ENCODE results near the gene CYSTM1. TPM values are rescaled to one million over a fixed set of nuclear protein-coding genes. Genes with fewer than 3 reads are reported as not detected.
A peak's percentile ranks its signal among the peaks of the same experiment; 100 is the strongest.

CYSTM1 gene
- total and polyA plus RNA-seq, 3 experiments from 2014 or later: 11.1 to 17.3 (median 13.9) TPM

- Histone ChIP-seq H3K4me1 (ENCODE audit: insufficient read depth, low read length) (peaks cover 7% of the 10 kb centered on the region), H3K36me3 (ENCODE audit: insufficient read depth, low read length) (no peaks in the 10 kb centered on the region), H3K27ac (ENCODE audit: low read depth, low read length) (no peak overlapping the region), H3K27me3 (ENCODE audit: insufficient read depth, low read length, poor library complexity, severe bottlenecking) (no peaks in the 10 kb centered on the region), H3K4me3 (ENCODE audit: low read length) (no peak overlapping the region), H3K9me3 (ENCODE audit: low read length) (no peaks in the 10 kb centered on the region)
- no peak overlapping the region for H3K4me3 Mint-ChIP-seq
- no peaks in the 10 kb centered on the region for H3K27me3 Mint-ChIP-seq
- POLR2A ChIA-PET: no interaction called here
- peaks cover 0 to 15% (median 4%) of the 10 kb centered on the region in 3 donors for H3K36me3 Mint-ChIP-seq
- peaks cover 24 to 51% (median 48%) of the 10 kb centered on the region in 3 donors for H3K4me1 Mint-ChIP-seq
- H3K27ac Mint-ChIP-seq: no peak overlapping the region
- CTCF ChIA-PET: no interaction called here
- no peaks in the 10 kb centered on the region for H3K9me3 Mint-ChIP-seq
- no peak for DNase-seq
Measured at GRCh38 chr5:140287801-140288521, 113.0 kb downstream of the CYSTM1 start.

- Histone ChIP-seq H3K4me3 (ENCODE audit: low read length) (no peak overlapping the region), H3K36me3 (ENCODE audit: insufficient read depth, low read length) (peaks cover 5% of the 10 kb centered on the region), H3K9me3 (ENCODE audit: low read length) (no peaks in the 10 kb centered on the region), H3K27me3 (ENCODE audit: insufficient read depth, low read length, poor library complexity, severe bottlenecking) (no peaks in the 10 kb centered on the region), H3K27ac (ENCODE audit: low read depth, low read length) (no peak overlapping the region), H3K4me1 (ENCODE audit: insufficient read depth, low read length) (peaks cover 16% of the 10 kb centered on the region)
- Mint-ChIP-seq H3K36me3 (peaks cover 0 to 23% (median 15%) of the 10 kb centered on the region in 3 donors), H3K9me3 (no peaks in the 10 kb centered on the region), H3K4me3 (no peak overlapping the region), H3K27ac (peak overlapping the region in 1 of 8 donors; percentile 13), H3K27me3 (no peaks in the 10 kb centered on the region), H3K4me1 (peaks cover 41 to 73% (median 70%) of the 10 kb centered on the region in 3 donors)
- no peak for DNase-seq
- ChIA-PET POLR2A (interaction anchor here (0.7 kb wide), 1 partner anchor 148 kb away, joined by 3 read pairs; no protein-coding TSS in a partner anchor), CTCF (no interaction called here)
Measured at GRCh38 chr5:140292212-140293036, 117.4 kb downstream of the CYSTM1 start.

Other genes with a start within 250 kb of the CYSTM1 start
- gene NRG2, start 131.9 kb upstream of the CYSTM1 start, total RNA-seq: under 1 TPM; 0.18 to 0.24 TPM
- not detected for gene NRG2, start 131.9 kb upstream of the CYSTM1 start, polyA plus RNA-seq
- 10 to 100 TPM; 14.8 to 16.4 TPM for gene PURA, start 61.1 kb upstream of the CYSTM1 start, total RNA-seq
- gene PURA, start 61.1 kb upstream of the CYSTM1 start, polyA plus RNA-seq: 4.8 TPM
- 1 to 10 TPM; 3.7 to 4.1 TPM for gene IGIP, start 49.3 kb upstream of the CYSTM1 start, total RNA-seq
- gene IGIP, start 49.3 kb upstream of the CYSTM1 start, polyA plus RNA-seq: 0.29 TPM
- 10 to 100 TPM; 71.2 to 73.2 TPM for gene PFDN1, start 127.9 kb downstream of the CYSTM1 start, total RNA-seq
- gene PFDN1, start 127.9 kb downstream of the CYSTM1 start, polyA plus RNA-seq: 115 TPM
- 1 to 10 TPM; 2.1 TPM for gene HBEGF, start 171.4 kb downstream of the CYSTM1 start, total RNA-seq
- gene HBEGF, start 171.4 kb downstream of the CYSTM1 start, polyA plus RNA-seq: not detected
- gene SLC4A9, start 185.0 kb downstream of the CYSTM1 start, total RNA-seq: not detected
- not detected for gene SLC4A9, start 185.0 kb downstream of the CYSTM1 start, polyA plus RNA-seq
- gene ANKHD1, start 226.6 kb downstream of the CYSTM1 start, total RNA-seq: 100 to 1,000 TPM; 100 to 107 TPM
- gene ANKHD1, start 226.6 kb downstream of the CYSTM1 start, polyA plus RNA-seq: 88.6 TPM

Data from CD8-positive, alpha-beta memory T cell (primary cell).